ENCODE data around the gene RS1.

Gene RS1

DNA sequence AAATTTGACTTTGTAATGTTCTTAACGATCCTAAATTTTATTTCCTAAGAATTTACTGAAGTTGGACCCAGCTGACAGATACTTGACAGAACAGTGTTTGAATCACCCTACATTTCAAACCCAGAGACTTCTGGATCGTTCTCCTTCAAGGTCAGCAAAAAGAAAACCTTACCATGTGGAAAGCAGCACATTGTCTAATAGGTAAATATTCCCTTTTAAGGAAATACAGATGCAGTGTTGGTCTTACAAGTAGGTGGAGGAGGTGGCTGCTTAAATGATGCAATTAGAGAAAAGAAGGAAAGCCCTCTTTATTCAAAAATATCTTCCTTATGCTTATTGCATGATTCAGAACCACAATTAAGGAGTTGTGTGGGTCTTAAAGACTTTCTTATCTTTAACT, 73.5 kb downstream of the RS1 start:
- H3K4me3 ChIP-seq (replicated peaks; ENCODE audit: insufficient read depth, low read length) = no peak overlapping the region
- H3K27me3 ChIP-seq (ENCODE audit: insufficient read depth, poor library complexity, severe bottlenecking) = peaks cover 10% of the 10 kb centered on the region
- H3K27ac ChIP-seq (replicated peaks) = no peak overlapping the region
- TF ChIP-seq GABPA (IDR thresholded peaks at IDR 0.05; ENCODE audit: low read depth) (no peak), SPI1 (IDR thresholded peaks at IDR 0.05; ENCODE audit: borderline replicate concordance, low read depth) (no peak), POLR2AphosphoS5 (IDR thresholded peaks at IDR 0.05; ENCODE audit: low read depth) (no peak)
- TF ChIP-seq, protein P1, sequence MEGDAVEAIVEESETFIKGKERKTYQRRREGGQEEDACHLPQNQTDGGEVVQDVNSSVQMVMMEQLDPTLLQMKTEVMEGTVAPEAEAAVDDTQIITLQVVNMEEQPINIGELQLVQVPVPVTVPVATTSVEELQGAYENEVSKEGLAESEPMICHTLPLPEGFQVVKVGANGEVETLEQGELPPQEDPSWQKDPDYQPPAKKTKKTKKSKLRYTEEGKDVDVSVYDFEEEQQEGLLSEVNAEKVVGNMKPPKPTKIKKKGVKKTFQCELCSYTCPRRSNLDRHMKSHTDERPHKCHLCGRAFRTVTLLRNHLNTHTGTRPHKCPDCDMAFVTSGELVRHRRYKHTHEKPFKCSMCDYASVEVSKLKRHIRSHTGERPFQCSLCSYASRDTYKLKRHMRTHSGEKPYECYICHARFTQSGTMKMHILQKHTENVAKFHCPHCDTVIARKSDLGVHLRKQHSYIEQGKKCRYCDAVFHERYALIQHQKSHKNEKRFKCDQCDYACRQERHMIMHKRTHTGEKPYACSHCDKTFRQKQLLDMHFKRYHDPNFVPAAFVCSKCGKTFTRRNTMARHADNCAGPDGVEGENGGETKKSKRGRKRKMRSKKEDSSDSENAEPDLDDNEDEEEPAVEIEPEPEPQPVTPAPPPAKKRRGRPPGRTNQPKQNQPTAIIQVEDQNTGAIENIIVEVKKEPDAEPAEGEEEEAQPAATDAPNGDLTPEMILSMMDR (IDR thresholded peaks at IDR 0.05; ENCODE audit: insufficient read depth, low read length) = no peak
- TF ChIP-seq, protein P2, sequence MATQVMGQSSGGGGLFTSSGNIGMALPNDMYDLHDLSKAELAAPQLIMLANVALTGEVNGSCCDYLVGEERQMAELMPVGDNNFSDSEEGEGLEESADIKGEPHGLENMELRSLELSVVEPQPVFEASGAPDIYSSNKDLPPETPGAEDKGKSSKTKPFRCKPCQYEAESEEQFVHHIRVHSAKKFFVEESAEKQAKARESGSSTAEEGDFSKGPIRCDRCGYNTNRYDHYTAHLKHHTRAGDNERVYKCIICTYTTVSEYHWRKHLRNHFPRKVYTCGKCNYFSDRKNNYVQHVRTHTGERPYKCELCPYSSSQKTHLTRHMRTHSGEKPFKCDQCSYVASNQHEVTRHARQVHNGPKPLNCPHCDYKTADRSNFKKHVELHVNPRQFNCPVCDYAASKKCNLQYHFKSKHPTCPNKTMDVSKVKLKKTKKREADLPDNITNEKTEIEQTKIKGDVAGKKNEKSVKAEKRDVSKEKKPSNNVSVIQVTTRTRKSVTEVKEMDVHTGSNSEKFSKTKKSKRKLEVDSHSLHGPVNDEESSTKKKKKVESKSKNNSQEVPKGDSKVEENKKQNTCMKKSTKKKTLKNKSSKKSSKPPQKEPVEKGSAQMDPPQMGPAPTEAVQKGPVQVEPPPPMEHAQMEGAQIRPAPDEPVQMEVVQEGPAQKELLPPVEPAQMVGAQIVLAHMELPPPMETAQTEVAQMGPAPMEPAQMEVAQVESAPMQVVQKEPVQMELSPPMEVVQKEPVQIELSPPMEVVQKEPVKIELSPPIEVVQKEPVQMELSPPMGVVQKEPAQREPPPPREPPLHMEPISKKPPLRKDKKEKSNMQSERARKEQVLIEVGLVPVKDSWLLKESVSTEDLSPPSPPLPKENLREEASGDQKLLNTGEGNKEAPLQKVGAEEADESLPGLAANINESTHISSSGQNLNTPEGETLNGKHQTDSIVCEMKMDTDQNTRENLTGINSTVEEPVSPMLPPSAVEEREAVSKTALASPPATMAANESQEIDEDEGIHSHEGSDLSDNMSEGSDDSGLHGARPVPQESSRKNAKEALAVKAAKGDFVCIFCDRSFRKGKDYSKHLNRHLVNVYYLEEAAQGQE (IDR thresholded peaks at IDR 0.05; ENCODE audit: insufficient replicate concordance, low read depth) = no peak
- no peak for DNase-seq (ENCODE audit: low read depth in 1 of 2, low spot score in 1 of 2)

DNA sequence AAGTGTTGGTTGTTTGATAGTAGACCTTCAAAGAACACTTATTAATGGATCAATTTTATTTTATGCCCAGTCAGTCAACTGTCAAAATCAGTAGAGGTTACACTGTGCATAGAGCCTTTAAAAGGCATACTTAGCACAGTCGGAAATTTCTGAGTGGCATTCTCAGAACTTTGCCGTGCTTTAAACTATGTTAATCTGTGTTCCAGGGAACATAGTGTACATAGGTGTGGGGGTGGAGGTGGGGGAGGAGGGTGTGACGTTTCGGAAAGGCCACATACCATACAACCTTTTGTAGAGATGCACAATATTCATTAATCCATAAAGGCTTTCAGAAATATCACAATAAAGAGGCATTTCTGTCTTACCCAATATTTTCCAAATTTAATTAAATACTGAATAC, 75.8 kb downstream of the RS1 start:
- no peak for TF ChIP-seq POLR2AphosphoS5 (IDR thresholded peaks at IDR 0.05; ENCODE audit: low read depth)
- TF ChIP-seq, protein P2 (IDR thresholded peaks at IDR 0.05; ENCODE audit: insufficient replicate concordance, low read depth) = no peak
- TF ChIP-seq SPI1 (IDR thresholded peaks at IDR 0.05; ENCODE audit: borderline replicate concordance, low read depth) = no peak
- TF ChIP-seq GABPA (IDR thresholded peaks at IDR 0.05; ENCODE audit: low read depth) = no peak
- TF ChIP-seq, protein P1 (IDR thresholded peaks at IDR 0.05; ENCODE audit: insufficient read depth, low read length) = no peak
- Histone ChIP-seq H3K27ac (replicated peaks) (no peak overlapping the region), H3K4me3 (replicated peaks; ENCODE audit: insufficient read depth, low read length) (no peak overlapping the region), H3K27me3 (ENCODE audit: insufficient read depth, poor library complexity, severe bottlenecking) (peaks cover 10% of the 10 kb centered on the region)
- DNase-seq (ENCODE audit: low read depth in 1 of 2, low spot score in 1 of 2) = no peak

DNA sequence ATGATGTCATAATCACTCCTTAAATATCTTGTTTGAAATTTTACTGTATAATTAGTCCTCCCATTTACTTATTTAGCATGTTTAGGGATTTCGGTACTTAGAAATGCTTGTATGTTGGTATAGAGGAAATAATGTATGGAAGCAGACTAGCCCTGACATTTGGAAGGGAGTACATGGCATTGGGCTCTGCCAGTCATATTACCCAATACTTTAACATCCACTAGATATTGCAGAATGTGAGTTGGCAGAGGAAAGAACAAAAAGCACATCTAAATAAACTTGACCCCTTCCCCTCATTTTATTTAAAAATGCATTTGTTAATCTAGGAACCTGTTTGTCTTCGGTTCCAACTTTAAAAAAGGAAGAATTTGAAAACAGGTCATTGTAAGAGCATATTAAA, 77.8 kb downstream of the RS1 start:
- no peak for TF ChIP-seq POLR2AphosphoS5 (IDR thresholded peaks at IDR 0.05; ENCODE audit: low read depth)
- TF ChIP-seq, protein P1 (IDR thresholded peaks at IDR 0.05; ENCODE audit: insufficient read depth, low read length) = no peak
- TF ChIP-seq SPI1 (IDR thresholded peaks at IDR 0.05; ENCODE audit: borderline replicate concordance, low read depth) = no peak
- TF ChIP-seq, protein P2 (IDR thresholded peaks at IDR 0.05; ENCODE audit: insufficient replicate concordance, low read depth) = no peak
- TF ChIP-seq GABPA (IDR thresholded peaks at IDR 0.05; ENCODE audit: low read depth) = no peak
- no peak for DNase-seq (ENCODE audit: low read depth in 1 of 2, low spot score in 1 of 2)
- Histone ChIP-seq H3K27ac (replicated peaks) (no peak overlapping the region), H3K4me3 (replicated peaks; ENCODE audit: insufficient read depth, low read length) (no peak overlapping the region), H3K27me3 (ENCODE audit: insufficient read depth, poor library complexity, severe bottlenecking) (peaks cover 10% of the 10 kb centered on the region)
